Measurements from ENCODE around the gene PLEKHS1. TPM values are rescaled to one million over a fixed set of nuclear protein-coding genes. Genes with fewer than 3 reads are reported as not detected.

PLEKHS1 gene
- total RNA-seq, 1 experiment from 2014 or later: not detected

- Histone ChIP-seq H2AFZ (ENCODE audit: low read depth, low read length, poor library complexity, severe bottlenecking) (no peak overlapping the region), H4K20me1 (ENCODE audit: insufficient read depth) (no peaks in the 10 kb centered on the region), H3K4me1 (ENCODE audit: control insufficient read depth in 1 of 2, insufficient read depth in 2 of 2, low read length in 2 of 2) (no peaks in the 10 kb centered on the region), H3K27me3 (ENCODE audit: insufficient read depth, low read length) (peaks cover 20% of the 10 kb centered on the region; the same call in 1 of the 2 replicates), H3K4me2 (ENCODE audit: low read length) (no peak overlapping the region), H3K9me3 (ENCODE audit: control insufficient read depth in 1 of 2, insufficient read depth in 1 of 2, low read depth in 1 of 2, low read length in 2 of 2) (no peaks in the 10 kb centered on the region), H3K9ac (ENCODE audit: low read length) (no peak overlapping the region), H3K27ac (ENCODE audit: low read depth, low read length) (no peak overlapping the region), H3K79me2 (ENCODE audit: insufficient read depth, low read length) (no peaks in the 10 kb centered on the region), H3K9me2 (ENCODE audit: insufficient read depth) (no peaks in the 10 kb centered on the region), H3K36me3 (ENCODE audit: control insufficient read depth in 1 of 2, insufficient read depth in 2 of 2, low read length in 2 of 2) (no peaks in the 10 kb centered on the region), H3K4me3 (replicated peaks in 1 of 2; ENCODE audit: low read depth in 1 of 2, low read length in 2 of 2) (no peak overlapping the region)
- BruUV-seq (replicated peaks): no TSS peak
- no peak for TF ChIP-seq ELF1 (IDR thresholded peaks at IDR 0.05; ENCODE audit: borderline replicate concordance, low read depth)
- TF ChIP-seq SRF (IDR thresholded peaks at IDR 0.05; ENCODE audit: low read depth): no peak
- TF ChIP-seq MAX (IDR thresholded peaks at IDR 0.05): no peak
- no peak for TF ChIP-seq ZNF274 (IDR thresholded peaks at IDR 0.05; ENCODE audit: low read depth, low read length)
- TF ChIP-seq JUND (IDR thresholded peaks at IDR 0.05): no peak
- no peak for TF ChIP-seq YY1 (IDR thresholded peaks at IDR 0.05; ENCODE audit: extremely low read depth, insufficient replicate concordance, low read depth, low read length)
- TF ChIP-seq TCF7L2 (IDR thresholded peaks at IDR 0.05; ENCODE audit: borderline replicate concordance, extremely low read depth, insufficient read depth, insufficient read length): no peak
- TF ChIP-seq SIN3A (IDR thresholded peaks at IDR 0.05; ENCODE audit: low read depth): no peak
- no peak for TF ChIP-seq CBX3 (IDR thresholded peaks at IDR 0.05; ENCODE audit: low read depth)
- no peak for TF ChIP-seq EGR1 (IDR thresholded peaks at IDR 0.05; ENCODE audit: low read depth)
- ChIA-PET POLR2A (no interaction called here), CTCF (no interaction called here), RAD21 (ENCODE audit: low non-redundant PET in 1 of 2, low total read pairs in 2 of 2, uncharacterized antibody in 2 of 2, unreplicated experiment in 2 of 2) (no interaction called here)
- no peak for DNase-seq (ENCODE audit: low read depth, low spot score)
- intact Hi-C loops (cut with micrococcal nuclease): no loop called here
- no peak for ATAC-seq
These were observed 13.1 kb downstream of the PLEKHS1 start for GRCh38 chr10:113764582-113764981.

- Histone ChIP-seq H2AFZ (ENCODE audit: low read depth, low read length, poor library complexity, severe bottlenecking) (no peak overlapping the region), H3K4me2 (ENCODE audit: low read length) (no peak overlapping the region), H3K9ac (ENCODE audit: low read length) (no peak overlapping the region), H3K27me3 (ENCODE audit: insufficient read depth, low read length) (peaks cover 34% of the 10 kb centered on the region; the same call in 1 of the 2 replicates), H3K4me3 (replicated peaks in 1 of 2; ENCODE audit: low read depth in 1 of 2, low read length in 2 of 2) (no peak overlapping the region), H3K9me2 (ENCODE audit: insufficient read depth) (no peaks in the 10 kb centered on the region), H3K4me1 (ENCODE audit: control insufficient read depth in 1 of 2, insufficient read depth in 2 of 2, low read length in 2 of 2) (no peaks in the 10 kb centered on the region), H3K36me3 (ENCODE audit: control insufficient read depth in 1 of 2, insufficient read depth in 2 of 2, low read length in 2 of 2) (no peaks in the 10 kb centered on the region), H4K20me1 (ENCODE audit: insufficient read depth) (no peaks in the 10 kb centered on the region), H3K27ac (ENCODE audit: low read depth, low read length) (no peak overlapping the region), H3K79me2 (ENCODE audit: insufficient read depth, low read length) (no peaks in the 10 kb centered on the region), H3K9me3 (ENCODE audit: control insufficient read depth in 1 of 2, insufficient read depth in 1 of 2, low read depth in 1 of 2, low read length in 2 of 2) (no peaks in the 10 kb centered on the region)
- no TSS peak for BruUV-seq (replicated peaks)
- intact Hi-C loops (cut with micrococcal nuclease): no loop called here
- DNase-seq (ENCODE audit: low read depth, low spot score): no peak
- ChIA-PET CTCF (interaction anchor here (0.9 kb wide), 1 partner anchor 337 kb away, joined by 3 read pairs; no protein-coding TSS in a partner anchor), POLR2A (no interaction called here), RAD21 (ENCODE audit: low non-redundant PET in 1 of 2, low total read pairs in 2 of 2, uncharacterized antibody in 2 of 2, unreplicated experiment in 2 of 2) (no interaction called here)
- ATAC-seq: no peak
- TF ChIP-seq EGR1 (IDR thresholded peaks at IDR 0.05; ENCODE audit: low read depth): no peak
- TF ChIP-seq CTCF (IDR thresholded peaks at IDR 0.05 in 2 of 3, conservative IDR thresholded peaks at IDR 0.05 in 1 of 3; ENCODE audit: borderline replicate concordance in 1 of 3, insufficient read depth in 1 of 3, low read depth in 2 of 3, low read length in 2 of 3): no peak
These were observed 14.4 kb downstream of the PLEKHS1 start for GRCh38 chr10:113765910-113766309.

Measured in HCT116 (cell line).